Non-pigmented ciliary epithelial cell (primary cell): ENCODE data around the gene GRAMD2B.
"Not testable (repeated sequence)": the region's sequence is repeated elsewhere in the genome, so short reads cannot be mapped to it uniquely, and the experiment has no call there.

Source experiments
- DNase-seq: peaks from one replicate; pipeline ENCODE4 v3.0.0-alpha.2; 2010; ENCODE audit warnings: low read depth

Gene GRAMD2B

GRCh38 chr5:126449751-126450271, 26.6 kb downstream of the GRAMD2B start:
- DNase-seq, result no peak

GRCh38 chr5:126450346-126450745, 27.1 kb downstream of the GRAMD2B start:
- no peak for DNase-seq

GRCh38 chr5:126450907-126451306, 27.7 kb downstream of the GRAMD2B start:
- DNase-seq, result no peak

- no peak for DNase-seq
Measured at GRCh38 chr5:126452477-126452876, 29.3 kb downstream of the GRAMD2B start.

GRCh38 chr5:126454081-126454480, 30.9 kb downstream of the GRAMD2B start:
- no peak for DNase-seq

GRCh38 chr5:126454535-126454934, 31.3 kb downstream of the GRAMD2B start:
- no peak for DNase-seq

GRCh38 chr5:126455264-126455663, 32.1 kb downstream of the GRAMD2B start:
- no peak for DNase-seq

GRCh38 chr5:126455728-126456127, 32.5 kb downstream of the GRAMD2B start:
- no peak for DNase-seq

GRCh38 chr5:126456217-126456820, 33.1 kb downstream of the GRAMD2B start:
- no peak for DNase-seq

GRCh38 chr5:126460459-126460858, 37.2 kb downstream of the GRAMD2B start:
- no peak for DNase-seq

GRCh38 chr5:126460977-126461376, 37.8 kb downstream of the GRAMD2B start:
- DNase-seq, result no peak

- DNase-seq, result no peak
Measured at GRCh38 chr5:126461838-126462237, 38.6 kb downstream of the GRAMD2B start.

GRCh38 chr5:126462239-126463014, 39.2 kb downstream of the GRAMD2B start:
- DNase-seq, result no peak

- DNase-seq, result no peak
Measured at GRCh38 chr5:126464016-126464415, 40.8 kb downstream of the GRAMD2B start.

- no peak for DNase-seq
Measured at GRCh38 chr5:126464959-126465358, 41.8 kb downstream of the GRAMD2B start.

- no peak for DNase-seq
Measured at GRCh38 chr5:126468091-126468490, 44.9 kb downstream of the GRAMD2B start.

- DNase-seq, result no peak
Measured at GRCh38 chr5:126469536-126470316, 46.5 kb downstream of the GRAMD2B start.

- DNase-seq, result not testable (repeated sequence)
Measured at GRCh38 chr5:126470529-126470928, 47.3 kb downstream of the GRAMD2B start.

- no peak for DNase-seq
Measured at GRCh38 chr5:126471247-126471646, 48.0 kb downstream of the GRAMD2B start.

- peak; percentile 56 for DNase-seq
Measured at GRCh38 chr5:126471875-126472537, 48.8 kb downstream of the GRAMD2B start.

- DNase-seq, result no peak
Measured at GRCh38 chr5:126472538-126472889, 49.3 kb downstream of the GRAMD2B start.
